ENCODE measurements around the gene ZNF546.

ZNF546 gene

GRCh38 chr19:40055832-40056504 is 59.1 kb downstream of the ZNF546 start, which contains the start of gene ZNF780B:
TSS of gene ZNF780B (minus strand) at chr19:40056231. CDS start at chr19:40050332, 5,899 bp downstream.
- peak; percentile 54 for DNase-seq (ENCODE audit: low read depth, low spot score)

GRCh38 chr19:40056505-40056904 is 59.6 kb downstream of the ZNF546 start:
- DNase-seq (ENCODE audit: low read depth, low spot score), result no peak

GRCh38 chr19:40057166-40057565 is 60.3 kb downstream of the ZNF546 start:
- no peak for DNase-seq (ENCODE audit: low read depth, low spot score)

GRCh38 chr19:40059624-40060023 is 62.8 kb downstream of the ZNF546 start:
- DNase-seq (ENCODE audit: low read depth, low spot score), result no peak

- DNase-seq (ENCODE audit: low read depth, low spot score), result no peak
Observed at GRCh38 chr19:40070058-40070457, 73.2 kb downstream of the ZNF546 start.

Data from activated CD4-positive, CD25-positive, alpha-beta regulatory T cell treated with anti-CD3 and anti-CD28 coated beads, Interleukin-2, amount 50 U/mL, for 16 hours (primary cell).